Stimulated activated CD4-positive, alpha-beta T cell treated with anti-CD3 and anti-CD28 coated beads, Interleukin-12 subunit alpha, Interleukin-12 subunit beta, amount 100 ng/mL, for 4 hours (primary cell): ENCODE measurements around the gene ETFB.

Source experiments
- DNase-seq: peaks from one replicate; pipeline ENCODE4 v3.0.0-alpha.2; 2020

Gene ETFB

DNA sequence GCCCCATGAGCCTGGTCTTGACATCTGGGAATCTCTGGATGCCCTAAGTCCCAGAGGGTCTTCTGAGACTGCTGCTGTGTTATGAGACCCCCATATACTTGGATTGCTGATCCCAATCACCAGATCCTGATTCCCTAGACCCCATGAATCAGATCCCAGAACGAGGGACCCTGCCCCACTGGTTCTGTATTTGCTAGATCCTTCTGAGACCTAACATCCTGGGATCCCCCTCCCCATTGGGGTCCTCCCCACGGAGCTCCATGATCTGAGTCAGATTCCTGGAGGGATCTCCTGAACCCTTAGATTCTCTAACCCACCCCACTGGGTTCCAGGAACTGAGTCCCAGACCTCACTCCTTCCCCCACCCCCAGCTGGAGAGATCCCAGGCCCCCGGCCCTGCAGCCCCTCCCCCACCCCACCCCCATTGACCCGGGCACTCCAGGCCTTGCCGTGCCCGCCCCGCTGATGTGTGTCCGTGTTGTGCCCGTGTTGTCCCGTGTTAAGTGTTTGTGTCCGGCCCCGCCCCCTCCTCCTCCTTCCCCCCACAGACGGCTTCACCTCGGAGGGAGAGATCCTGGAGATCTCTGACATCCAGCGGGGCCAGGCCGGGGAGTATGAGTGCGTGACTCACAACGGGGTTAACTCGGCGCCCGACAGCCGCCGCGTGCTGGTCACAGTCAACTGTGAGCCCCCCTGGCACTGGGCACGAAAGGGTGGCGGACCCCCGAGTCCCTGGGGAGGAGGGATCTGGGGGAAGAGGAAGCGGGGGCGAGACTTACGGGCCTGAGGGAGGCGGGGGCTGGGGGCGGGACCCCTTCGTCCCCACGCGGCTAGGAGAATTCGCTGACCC is 39.7 kb downstream of the ETFB start:
- DNase-seq: no peak

DNA sequence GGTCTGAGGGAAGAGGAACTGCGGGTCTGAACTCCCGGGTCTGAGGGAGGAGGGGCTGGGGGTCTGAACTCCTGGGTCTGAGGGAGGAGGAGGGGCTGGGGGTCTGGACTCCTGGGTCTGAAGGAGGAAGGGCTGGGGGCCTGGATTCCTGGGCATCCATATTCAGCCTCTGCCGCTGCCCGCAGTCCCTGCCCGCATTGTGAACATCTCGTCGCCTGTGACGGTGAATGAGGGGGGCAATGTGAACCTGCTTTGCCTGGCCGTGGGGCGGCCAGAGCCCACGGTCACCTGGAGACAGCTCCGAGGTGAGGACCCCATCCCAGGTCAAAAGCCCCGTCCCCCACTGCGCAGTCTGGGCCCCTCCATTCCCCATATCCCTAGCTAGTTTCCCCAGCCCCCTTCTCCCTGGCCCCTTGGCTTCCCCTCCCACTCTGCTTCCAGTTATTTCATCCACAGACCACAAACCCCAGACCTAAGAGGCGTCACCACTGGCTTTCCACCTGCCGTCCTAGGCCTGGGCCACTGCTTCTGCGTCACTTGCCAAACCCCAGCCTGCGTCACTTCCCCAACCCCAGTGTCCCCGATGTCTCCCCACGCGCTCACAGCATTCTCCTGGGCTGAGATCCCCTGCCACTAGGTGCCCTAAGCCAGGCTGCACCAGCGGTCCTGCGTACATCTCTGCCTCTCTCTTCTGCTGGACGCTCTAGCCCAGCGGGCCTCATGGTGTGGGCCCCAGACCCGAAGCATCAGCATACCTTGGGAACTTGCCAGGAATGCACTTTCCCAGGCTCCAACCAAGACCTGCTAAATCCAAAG is 40.8 kb downstream of the ETFB start:
- no peak for DNase-seq

DNA sequence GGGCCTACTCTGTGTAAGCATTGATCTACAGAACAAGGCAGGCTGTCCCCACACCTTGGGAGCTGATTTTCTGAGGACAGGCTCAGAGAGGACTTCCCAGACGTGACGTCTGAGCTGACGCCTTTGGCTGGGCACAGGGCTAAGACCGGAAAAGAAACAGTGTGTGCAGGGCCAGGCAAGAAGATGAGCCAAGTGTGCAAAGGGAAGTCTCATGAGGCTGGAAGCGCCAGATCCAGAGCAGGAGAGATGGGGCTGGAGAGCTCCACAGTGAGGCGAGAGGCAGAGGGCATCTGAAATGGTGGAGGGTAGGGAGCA is 42.1 kb downstream of the ETFB start:
- no peak for DNase-seq

DNA sequence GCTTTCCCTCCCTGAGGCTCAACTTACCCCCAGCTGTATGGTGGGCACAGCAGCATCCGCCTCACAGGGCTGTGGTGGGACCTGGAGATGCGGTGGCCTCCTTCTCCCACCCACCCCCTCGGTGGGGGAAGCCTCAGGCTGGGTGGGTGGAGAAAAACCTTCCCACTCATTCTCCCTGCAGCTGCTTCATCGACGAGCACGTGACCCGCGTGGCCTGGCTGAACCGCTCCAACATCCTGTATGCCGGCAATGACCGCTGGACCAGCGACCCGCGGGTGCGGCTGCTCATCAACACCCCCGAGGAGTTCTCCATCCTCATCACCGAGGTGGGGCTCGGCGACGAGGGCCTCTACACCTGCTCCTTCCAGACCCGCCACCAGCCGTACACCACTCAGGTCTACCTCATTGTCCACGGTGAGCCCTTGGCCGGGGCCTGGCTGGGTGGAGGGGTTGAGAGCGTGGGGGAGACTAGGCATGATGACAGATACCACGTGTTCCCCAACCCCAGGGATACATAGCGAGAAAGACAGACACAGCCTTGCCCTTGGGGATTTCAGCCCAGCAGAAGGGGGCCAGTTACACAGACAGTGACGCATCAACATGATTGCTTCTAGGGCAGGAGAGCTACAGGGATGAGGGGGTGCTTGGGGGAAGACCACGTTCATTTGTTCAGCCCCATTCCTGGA is 42.6 kb downstream of the ETFB start:
- no peak for DNase-seq

DNA sequence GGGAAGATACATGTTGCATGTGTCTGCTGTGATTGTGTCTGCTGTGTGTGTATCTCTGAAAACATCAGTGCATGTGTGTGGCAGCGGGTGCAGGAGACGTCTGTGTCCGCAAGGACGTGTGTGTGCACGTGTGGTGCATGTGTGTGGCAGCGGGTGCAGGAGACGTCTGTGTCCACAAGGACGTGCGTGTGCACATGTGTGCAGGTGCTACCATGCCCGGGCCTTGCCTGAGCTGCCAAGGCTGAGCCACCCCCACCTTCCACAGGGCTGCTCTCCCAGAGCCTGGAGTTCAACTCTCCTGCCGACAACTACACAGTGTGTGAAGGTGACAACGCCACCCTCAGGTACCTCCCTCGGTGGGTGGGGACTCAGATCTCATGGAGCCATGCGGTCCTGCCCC is 44.4 kb downstream of the ETFB start:
- no peak for DNase-seq

DNA sequence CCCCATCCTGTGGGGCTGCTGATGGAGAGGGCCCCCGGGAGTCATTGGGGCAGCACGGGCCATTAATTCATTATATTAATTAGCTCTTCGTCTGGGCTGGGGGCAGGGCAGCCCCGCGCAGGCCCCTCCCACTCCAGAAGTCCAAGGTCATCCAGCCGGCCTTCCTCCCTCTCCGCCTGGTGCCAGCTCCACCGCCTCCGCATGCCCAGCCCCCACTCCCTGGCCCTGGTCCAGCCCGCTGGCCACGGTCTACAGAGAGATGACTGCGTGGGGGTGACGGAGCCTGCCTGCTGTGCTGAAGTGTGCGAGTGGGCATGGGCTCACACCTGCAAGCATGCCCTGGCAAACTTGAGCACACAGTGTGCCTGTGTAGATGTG is 45.9 kb downstream of the ETFB start:
- no peak for DNase-seq

DNA sequence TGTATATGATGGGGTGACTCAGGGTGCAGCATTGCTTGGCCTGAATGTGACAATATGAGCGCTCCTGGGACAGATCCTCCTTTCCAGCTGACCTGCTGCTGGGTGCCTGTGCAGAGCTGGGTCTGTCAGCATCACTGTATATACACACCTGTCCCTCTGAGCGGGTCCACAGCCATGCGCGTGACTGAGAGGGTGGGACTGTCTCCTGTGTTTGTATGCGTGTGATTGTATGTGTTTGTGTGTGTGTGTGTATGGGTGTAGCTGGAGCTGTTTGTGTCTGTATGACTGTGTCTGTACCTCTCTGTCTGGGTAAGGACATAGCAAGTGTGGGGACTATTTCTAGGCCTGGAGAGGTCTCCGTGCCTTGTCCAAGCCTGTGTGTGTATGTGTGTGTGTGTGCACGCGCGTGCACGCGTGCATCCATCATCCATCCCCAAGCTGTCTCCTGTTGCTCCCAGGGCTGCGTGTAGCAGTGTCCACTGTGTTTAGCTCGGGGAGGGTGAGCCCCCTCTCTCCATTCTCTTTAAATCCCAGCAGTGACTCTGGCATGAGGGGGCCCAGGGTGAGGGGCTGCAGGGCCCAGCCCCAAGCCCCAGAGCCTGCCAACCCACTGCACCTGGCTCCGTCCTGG is 46.4 kb downstream of the ETFB start:
- DNase-seq: no peak

DNA sequence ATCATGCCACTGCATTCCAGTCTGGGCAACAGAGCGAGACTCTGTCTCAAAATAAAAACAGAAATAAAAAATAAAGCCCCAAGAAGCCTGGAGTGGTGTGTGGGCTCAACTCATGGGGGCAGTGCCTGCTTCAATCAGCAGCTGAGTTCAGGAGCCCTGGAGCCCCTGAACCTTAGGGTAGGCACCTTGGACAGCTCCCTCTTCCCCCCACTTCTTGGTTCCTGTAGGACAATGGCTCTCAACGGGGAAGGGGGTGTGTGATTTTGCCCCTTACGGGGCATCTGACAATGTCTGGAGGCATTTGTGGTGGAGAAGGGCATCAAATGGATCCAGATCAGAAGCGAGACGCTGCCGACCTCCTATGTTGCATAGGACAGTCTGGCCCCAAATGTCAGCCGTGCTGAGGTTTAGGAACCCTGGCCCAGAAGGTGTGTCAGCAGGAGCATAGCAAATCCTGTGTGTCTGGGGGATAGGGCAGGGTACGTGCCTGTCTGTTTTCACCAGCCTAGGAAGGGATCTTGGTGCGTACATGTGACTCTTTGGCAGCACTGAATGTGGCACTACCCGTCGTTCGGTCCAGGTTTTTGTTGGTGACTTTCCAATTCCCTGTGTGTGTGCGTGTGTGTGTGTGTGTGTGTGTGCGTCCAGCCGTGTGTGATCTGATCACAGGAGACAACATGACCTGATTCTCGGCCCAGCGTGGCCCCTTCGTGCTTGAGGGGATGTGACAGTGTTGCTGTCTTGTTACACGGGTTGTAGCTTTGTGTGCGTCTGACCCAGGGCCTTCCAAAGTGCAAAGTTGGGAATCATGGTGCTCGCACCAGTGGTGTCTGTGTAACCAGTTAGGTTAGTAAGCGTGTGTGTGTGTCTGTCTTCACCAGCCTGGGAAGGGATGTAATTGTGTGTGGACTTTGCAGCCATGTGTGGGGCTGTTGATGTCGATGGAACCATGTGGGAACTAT is 47.2 kb downstream of the ETFB start:
- no peak for DNase-seq

DNA sequence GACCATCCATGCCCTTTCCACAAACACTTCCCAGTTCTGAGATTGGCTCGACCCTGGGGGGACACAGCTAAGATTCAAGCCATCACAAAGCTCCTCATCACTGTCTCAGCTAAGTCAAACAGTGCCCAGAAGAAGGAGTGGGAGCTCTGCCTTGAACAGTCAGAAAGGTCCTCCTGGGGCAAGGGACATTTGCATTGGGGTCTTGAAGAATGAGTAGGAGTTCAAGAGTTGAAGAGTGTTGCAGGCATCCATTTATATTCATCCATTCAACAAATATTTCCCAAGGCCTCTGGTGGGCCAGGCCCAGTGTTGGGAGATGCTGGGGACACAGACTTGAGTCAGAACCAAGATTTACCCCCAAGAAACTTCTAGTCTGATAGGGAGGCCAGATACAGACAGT is 48.2 kb downstream of the ETFB start:
- no peak for DNase-seq

DNA sequence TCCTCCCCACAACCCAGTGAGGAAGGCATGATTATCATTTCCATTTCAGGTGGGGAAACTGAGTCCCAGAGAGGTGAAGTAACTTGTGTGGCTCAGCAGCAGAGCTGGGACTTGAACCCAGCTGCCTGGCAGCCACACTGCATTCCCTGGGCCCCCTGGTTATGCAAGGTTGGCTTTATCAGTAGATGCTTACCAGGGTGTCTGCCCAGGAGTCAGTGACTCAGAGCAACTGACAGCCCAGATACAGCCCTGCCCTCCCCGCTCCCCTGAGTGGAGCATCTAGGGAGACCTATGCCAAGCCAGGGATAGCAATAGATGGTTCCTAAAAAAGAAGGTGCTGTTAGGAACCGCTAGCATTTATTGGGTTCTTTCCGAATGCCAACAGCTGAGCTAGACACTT is 48.8 kb downstream of the ETFB start:
- DNase-seq: no peak

DNA sequence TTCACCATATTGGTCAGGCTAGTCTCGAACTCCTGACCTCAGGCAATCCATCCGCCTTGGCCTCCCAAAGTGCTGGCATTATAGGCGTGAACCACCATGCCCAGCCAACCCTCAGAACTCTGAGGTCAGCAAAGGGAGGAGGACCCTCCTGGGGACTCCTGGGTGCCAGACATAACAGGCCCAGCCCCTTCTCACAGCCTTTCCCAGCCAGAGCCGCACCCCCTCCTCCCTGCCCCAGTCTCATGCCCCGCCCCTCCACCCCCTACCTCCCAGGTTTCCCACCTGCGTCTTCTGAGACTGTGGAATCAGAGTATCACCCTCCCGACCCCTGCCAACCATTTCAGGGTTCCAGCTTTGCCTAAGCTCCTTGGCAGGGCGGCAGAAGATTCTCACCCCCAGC is 49.5 kb downstream of the ETFB start:
- DNase-seq: no peak

DNA sequence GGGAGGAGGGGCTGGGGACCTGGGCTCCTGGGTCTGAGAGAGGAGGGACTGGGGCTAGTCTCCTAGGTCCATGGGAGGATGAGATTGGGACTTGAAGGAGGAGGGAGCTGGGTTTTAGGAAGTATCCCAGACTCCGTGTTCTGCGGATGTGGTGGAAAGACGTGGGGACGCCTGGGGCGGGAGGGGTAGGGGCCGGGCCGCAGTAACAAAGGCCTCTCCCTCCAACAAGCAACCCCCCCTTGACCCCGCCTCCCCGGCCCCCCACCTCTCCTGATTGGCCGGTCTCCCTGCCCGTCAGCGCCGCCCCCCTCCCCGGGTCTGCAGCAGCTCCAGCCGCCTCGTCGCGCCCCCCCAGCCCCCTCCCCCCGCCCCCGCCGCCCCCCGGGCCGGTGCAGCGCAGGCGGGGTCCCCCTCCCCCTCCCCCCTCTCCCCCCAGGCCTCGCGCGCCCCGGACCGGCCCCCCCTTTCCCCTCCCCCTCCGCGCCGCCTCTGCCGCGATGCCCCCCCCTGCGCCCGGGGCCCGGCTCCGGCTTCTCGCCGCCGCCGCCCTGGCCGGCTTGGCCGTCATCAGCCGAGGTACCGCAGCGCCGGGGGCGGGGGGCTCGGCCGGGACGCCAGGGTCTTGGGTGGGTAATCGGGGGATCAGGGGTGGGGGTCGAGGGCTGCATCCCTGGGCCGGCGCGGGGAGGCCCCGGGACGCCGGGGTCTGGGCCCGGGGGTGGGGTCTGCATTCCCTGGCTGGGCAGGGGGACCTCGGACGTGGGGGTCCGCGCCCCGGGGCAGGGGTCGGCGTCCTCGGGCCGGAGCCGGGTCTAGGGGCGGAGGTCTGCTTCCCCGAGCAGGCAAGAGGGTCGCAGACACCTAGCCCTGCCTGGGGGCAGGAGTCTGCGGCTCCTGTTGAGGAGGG is 54.6 kb downstream of the ETFB start, which contains the start of gene IGLON5:
Gene IGLON5 (plus strand): TSS at position 294 of the 907 bp plus-strand sequence. CDS start 204 bp downstream, at position 498.
- no peak for DNase-seq

DNA sequence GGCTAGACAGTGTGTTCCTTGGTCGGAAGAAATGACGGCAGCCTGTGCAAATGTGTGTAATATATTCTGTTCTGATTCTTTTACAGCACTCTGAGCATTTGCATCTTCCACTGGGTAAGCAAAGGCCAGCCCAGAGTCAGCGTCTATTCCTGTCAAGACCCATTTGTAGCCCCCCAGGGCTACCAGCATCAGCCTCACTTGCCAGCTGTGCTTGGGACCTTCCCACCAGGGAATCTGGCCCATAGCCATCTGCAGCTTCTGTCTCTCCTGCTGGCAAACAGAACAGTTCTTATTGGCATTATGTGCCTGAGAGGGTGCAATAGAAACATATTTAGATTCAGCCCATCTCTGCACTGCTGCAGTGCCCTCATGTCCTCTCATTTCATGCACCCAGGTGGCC is 60.7 kb downstream of the ETFB start:
- DNase-seq: no peak

DNA sequence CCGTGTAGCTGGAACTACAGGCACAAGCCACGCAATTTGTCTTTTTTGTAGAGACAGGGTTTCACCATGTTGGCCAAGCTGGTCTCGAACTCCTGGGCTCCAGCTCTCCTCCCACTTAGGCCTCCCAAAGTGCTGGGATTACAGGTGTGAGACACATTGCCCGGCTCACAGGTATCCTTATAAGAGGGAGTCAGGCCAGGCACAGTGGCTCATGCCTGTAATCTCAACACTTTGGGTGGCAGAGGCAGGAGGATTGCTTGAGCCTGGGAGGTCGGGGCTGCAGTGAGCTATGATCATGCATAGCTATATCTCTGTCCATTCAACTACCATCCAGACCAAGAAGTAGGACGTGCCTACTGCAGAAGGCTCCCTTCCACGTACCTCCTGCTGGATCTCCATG is 64.9 kb downstream of the ETFB start:
- no peak for DNase-seq

DNA sequence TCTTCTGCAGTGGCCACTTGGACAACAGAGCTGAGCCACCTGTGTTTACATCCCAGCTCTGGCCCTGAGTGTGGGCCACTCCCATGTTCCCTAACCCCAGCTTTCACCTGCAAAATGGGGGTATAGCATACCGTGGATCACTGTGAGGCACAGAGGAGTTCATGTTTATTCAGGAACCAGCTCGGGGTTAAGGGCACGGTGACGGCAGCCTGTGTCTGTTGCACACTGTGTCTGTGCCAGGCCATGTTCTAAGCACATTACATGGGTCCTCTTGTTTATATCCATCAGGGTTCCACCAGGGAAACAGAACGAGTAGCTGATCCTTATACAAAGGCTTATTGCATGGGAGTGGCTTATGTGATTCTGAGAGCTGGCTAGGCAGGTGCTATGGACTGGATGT is 68.8 kb downstream of the ETFB start:
- no peak for DNase-seq

DNA sequence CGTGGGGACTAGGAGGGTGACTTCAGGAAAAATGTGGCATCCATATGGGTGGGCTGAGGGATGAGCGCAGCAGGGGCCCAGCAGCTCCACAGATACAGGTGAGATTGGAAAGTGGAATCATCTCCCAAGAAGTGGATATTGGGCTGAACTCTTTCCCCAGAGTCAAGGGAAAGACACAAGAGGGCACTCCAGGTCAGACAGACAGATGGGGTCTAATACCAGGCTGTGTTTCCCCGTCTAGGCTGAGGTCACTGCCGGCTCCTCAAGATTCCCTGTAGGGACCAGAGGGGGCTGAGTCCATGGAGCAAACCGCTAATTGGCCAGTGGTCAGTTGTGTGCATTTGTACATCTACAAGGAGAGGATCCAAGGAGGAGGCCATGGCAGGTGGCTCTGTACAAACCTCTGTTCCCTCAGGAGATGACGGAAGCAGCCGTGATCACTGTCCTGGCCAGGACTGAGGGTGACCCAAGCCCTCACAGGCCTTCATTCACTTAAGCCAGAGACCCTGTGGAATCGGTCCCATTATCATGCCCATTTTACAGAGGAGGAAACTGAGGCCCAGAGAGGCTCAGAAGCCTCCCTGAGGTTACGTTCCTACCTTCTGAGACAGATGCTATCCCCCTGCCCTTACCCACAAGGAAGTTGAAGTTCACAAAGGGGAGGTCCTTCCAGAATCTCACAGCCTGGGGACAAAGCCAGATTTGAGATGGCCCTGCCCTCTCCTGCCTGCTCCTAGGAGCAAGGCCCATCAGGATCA is 69.7 kb downstream of the ETFB start:
- no peak for DNase-seq

DNA sequence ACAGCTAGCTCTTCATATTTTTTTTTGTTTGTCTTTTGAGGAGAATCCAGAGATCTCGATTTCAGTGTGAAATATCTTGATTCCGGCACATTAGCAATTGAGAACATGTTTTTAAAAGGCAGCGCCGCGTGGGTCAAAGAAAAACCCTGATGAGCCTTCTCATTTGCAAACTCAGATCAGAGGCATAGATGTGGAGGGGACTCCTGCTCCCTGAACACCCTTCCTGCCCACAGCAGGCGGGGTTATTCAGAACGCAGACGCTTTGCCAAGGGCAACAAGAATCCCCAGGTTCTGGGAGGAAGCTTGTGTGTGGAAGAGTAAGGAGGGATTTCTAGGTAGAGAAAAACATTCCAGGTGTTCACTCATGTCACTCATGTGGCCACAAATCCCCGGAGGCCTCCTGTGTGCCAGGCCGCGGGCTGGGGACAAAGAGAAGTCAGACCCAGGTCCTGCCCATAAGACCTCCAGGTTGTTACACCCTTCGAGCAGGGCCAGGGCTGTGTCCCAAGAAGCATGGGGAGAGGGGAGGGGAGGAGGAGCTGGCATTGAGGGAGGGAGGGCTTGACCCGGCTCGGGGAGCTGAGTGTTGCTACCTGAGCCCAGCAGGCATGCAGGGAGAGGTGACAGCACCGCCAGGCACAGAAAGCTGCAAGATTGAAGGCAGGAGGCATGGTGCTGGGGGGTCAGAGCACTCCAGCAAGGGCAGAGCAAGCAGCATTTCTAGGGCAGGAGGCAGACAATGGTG is 70.6 kb downstream of the ETFB start:
- DNase-seq: no peak
